ENCODE data around the gene MRPL55.
A peak's percentile ranks its signal among the peaks of the same experiment; 100 is the strongest.
"Not testable (repeated sequence)": the region's sequence is repeated elsewhere in the genome, so short reads cannot be mapped to it uniquely, and the experiment has no call there.

MRPL55 gene

DNA sequence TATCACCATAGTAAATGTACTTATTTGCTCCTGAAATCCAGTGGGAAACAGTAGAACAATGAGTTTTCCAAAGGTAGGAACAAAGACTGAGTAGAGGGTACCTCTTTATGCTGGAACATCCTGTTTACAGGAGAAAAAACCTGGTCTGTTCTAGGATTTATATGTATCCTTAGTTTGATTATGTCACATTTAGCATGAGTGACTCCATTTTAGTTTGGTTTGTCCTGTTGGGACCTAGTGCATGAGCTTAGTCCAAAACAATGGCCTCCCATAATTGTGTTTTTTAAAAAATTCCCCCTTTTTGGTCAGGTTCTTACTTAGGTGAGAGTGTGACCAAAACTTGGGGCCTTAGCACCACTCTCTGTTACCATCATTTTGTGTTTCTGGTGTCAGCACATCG, 3.5 kb upstream of the MRPL55 start:
- TF ChIP-seq, protein P1, sequence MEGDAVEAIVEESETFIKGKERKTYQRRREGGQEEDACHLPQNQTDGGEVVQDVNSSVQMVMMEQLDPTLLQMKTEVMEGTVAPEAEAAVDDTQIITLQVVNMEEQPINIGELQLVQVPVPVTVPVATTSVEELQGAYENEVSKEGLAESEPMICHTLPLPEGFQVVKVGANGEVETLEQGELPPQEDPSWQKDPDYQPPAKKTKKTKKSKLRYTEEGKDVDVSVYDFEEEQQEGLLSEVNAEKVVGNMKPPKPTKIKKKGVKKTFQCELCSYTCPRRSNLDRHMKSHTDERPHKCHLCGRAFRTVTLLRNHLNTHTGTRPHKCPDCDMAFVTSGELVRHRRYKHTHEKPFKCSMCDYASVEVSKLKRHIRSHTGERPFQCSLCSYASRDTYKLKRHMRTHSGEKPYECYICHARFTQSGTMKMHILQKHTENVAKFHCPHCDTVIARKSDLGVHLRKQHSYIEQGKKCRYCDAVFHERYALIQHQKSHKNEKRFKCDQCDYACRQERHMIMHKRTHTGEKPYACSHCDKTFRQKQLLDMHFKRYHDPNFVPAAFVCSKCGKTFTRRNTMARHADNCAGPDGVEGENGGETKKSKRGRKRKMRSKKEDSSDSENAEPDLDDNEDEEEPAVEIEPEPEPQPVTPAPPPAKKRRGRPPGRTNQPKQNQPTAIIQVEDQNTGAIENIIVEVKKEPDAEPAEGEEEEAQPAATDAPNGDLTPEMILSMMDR (IDR thresholded peaks at IDR 0.05; ENCODE audit: control insufficient read depth, insufficient read depth, low read depth, low read length, missing control alignments): no peak
- H3K4me3 ChIP-seq (ENCODE audit: control insufficient read depth, low read depth, low read length): no peak overlapping the region
- no peak for DNase-seq (ENCODE audit: low read depth)

GRCh38 chr1:228112167-228112566, 3.1 kb upstream of the MRPL55 start:
- no peak overlapping the region for H3K4me3 ChIP-seq (ENCODE audit: control insufficient read depth, low read depth, low read length)
- TF ChIP-seq, protein P1 (IDR thresholded peaks at IDR 0.05; ENCODE audit: control insufficient read depth, insufficient read depth, low read depth, low read length, missing control alignments): no peak
- no peak for DNase-seq (ENCODE audit: low read depth)

DNA sequence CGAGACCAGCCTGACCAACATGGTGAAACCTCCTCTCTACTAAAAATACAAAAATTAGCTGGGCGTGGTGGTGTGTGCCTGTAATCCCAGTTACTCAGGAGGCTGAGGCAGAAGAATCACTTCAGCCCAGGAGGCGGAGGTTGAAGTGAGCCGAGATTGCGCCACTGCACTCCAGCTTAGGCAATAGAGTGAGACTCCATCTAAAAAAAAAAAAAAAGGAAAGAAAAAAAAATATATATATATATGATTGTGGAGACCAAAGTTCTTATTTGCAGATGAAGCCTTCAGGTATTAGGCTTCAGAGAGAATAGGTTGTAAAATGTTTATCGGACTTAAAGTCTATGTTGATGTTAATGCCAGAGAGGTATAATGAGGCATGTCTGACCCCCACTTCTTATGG, 2.2 kb upstream of the MRPL55 start:
- not testable (repeated sequence) for DNase-seq (ENCODE audit: low read depth); H3K4me3 ChIP-seq (ENCODE audit: control insufficient read depth, low read depth, low read length)

DNA sequence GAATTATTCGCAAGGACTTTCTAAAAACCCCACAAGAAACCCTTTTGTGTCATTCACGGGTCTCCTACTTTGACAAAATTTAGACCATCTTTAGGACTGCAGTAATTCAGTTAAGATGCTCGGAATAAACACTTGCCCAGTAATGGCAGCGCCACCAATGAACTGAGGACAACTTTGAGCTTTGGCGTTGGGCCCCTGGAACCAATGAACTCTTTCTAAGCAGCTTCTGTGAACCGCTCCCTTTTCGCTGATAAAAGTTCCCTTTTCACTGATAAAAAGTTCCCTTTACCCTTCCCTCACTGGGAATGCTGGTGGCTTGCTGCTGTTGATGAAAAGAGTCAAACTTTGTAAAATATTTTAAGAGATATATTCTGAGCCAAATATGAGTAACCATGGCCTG, 1.5 kb upstream of the MRPL55 start:
- TF ChIP-seq, protein P1 (IDR thresholded peaks at IDR 0.05; ENCODE audit: control insufficient read depth, insufficient read depth, low read depth, low read length, missing control alignments): no peak
- H3K4me3 ChIP-seq (ENCODE audit: control insufficient read depth, low read depth, low read length): no peak overlapping the region
- no peak for DNase-seq (ENCODE audit: low read depth)

DNA sequence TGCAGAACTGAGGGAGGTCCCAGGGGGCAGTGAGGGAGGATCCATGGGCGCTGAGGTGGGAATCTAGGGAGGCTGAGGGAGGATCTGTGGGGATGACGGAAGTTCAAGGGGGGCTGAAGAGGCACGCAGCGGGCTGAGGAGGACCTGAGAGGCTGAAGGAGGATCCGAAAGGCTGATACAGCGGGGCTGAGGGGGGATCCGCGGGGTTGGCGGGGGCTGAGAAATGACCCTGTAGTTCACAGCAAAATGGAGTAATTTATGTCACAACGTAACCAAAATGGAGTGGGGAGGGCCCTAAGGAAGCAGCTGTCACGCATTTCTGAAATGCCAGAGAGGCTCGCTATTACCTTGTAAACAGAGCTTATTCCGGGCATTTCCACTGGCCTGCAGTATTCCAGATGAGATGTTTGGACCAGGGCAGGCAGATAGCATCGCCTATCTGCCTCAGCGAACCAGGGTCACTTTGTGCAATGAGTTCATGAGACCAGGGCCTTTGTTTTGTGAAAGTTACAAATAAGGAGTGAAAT, 926 bp upstream of the MRPL55 start:
- DNase-seq (ENCODE audit: low read depth): no peak
- TF ChIP-seq, protein P1 (IDR thresholded peaks at IDR 0.05; ENCODE audit: control insufficient read depth, insufficient read depth, low read depth, low read length, missing control alignments): no peak

GRCh38 chr1:228108742-228109072, 392 bp downstream of the MRPL55 start:
- DNase-seq (ENCODE audit: low read depth): no peak
- TF ChIP-seq, protein P1 (IDR thresholded peaks at IDR 0.05; ENCODE audit: control insufficient read depth, insufficient read depth, low read depth, low read length, missing control alignments): no peak
- peak overlapping the region; percentile 77 for H3K4me3 ChIP-seq (ENCODE audit: control insufficient read depth, low read depth, low read length)

More for the DNA sequence above, 926 bp upstream of the MRPL55 start:
- peak overlapping the region; percentile 77 for H3K4me3 ChIP-seq (ENCODE audit: control insufficient read depth, low read depth, low read length)

DNA sequence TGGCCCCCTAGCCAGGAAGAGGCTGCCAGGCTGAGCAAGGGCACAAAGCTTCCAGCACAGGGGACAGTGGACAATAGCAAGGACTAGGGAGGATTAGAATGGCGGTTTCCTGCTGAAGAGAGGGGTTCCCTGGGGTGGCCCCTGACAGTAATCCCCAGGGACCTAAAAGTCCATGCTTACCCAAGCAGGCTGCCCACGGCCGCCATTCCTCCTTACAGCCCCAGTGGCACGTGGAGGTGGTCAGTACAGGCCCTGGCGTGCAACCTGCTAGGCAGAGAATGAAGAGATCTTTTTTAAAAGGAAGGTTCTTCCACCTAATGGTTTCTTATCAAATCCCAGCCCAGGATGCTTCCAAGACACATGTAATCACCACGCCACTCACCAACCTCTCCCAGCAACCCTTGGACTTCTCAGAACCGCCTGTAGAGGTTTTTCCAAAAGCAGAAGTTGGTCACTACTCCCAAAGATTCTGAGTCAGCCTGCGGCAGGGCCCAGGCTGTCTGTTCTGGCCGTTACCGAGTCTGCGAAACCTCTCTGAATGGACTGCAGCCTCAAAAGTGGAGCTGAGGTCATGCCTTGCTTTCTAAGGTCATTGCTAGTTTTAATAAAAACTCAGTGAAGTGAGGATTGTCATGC, 926 bp downstream of the MRPL55 start:
- peak overlapping the region; percentile 77 for H3K4me3 ChIP-seq (ENCODE audit: control insufficient read depth, low read depth, low read length)
- DNase-seq (ENCODE audit: low read depth): no peak
- TF ChIP-seq, protein P1 (IDR thresholded peaks at IDR 0.05; ENCODE audit: control insufficient read depth, insufficient read depth, low read depth, low read length, missing control alignments): no peak
